Measurements from ENCODE around the gene DEPP1. TPM values are rescaled to one million over a fixed set of nuclear protein-coding genes. Genes with fewer than 3 reads are reported as not detected.
A peak's percentile ranks its signal among the peaks of the same experiment; 100 is the strongest.

Gene DEPP1
- total and polyA plus RNA-seq, 10 of the 15 experiments (the other 5 are each of a cell fraction or from before 2014, with no cell fraction given): 1.7 to 12.1 (median 7.3) TPM

DNA sequence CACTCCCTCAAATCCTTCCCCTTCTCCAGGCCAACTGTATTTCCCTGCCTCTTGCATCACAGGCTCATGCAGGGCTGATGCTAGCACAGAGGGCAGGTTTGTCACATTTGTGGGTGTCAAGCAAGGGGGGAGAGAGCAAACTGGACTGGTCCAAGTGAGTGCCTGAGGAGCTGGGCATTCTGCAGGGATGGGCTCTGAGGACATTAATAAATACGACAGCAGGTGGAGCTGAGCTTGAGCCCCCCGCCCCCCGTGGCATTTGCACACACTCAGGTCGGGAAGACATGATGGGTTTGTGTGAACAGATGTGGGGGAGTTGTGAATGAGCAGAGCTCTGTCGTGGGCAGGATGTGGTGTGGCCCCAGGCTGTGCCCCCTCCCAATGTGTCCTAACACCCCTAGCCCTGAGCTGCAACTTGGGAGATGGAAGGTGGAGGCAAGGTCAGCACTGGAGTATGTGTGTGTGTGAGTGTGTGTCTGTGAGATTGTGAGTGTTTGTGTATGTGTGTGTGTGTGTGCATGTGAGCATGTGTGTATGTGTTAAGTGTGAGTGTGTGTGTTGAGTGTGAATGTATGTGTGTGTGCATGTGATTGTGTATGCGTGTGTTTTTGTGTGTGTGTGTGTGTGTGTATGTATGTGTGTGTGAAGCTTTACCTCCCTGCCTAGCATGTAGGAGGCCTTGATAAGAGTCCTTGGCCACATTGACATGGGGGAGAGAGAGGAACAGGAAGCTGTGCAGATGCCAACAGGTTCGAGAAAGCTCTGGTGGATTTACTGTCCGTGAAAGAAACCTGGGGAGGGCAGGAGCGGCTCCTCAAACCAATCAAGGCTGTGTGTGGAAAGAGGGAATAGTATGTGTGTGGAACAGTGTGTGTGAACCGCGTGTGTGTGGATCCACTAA, 9.9 kb downstream of the DEPP1 start:
- ChIA-PET CTCF (interaction anchor here (1.2 to 9.1 kb wide), 4 partner anchors 12 to 35 kb away, joined by 5 to 116 read pairs (median 43); partner anchors contain the start of gene ZNF22), SMC1A (ENCODE audit: uncharacterized antibody, unreplicated experiment) (interaction anchor here (0.9 to 9.3 kb wide), 7 partner anchors 7 to 34 kb away, joined by 3 to 147 read pairs (median 25); partner anchors contain the start of gene DEPP1), POLR2A (interaction anchor here (1.0 to 14.0 kb wide), 5 partner anchors 10 to 36 kb away, joined by 3 to 174 read pairs (median 3); partner anchors contain the start of genes DEPP1 and ZNF22), RAD21 (ENCODE audit: unreplicated experiment) (interaction anchor here (1.9 to 9.2 kb wide), 4 partner anchors 9 to 35 kb away, joined by 4 to 124 read pairs (median 47); partner anchors contain the start of genes DEPP1 and RASSF4)
- WGBS (ENCODE audit: insufficient coverage, insufficient replicate concordance, low lambda C conversion rate, missing lambda C conversion rate): 59% methylated on average over 11 of the region's 11 CpGs
- Histone ChIP-seq H3K4me2 (ENCODE audit: control insufficient read depth, insufficient read depth) (peak overlapping the region; percentile 9), H3K9ac (ENCODE audit: control insufficient read depth, insufficient read depth, low read length) (no peak overlapping the region), H3K9me3 (replicated peaks; ENCODE audit: control insufficient read depth, insufficient read depth, low read length) (no peaks in the 10 kb centered on the region), H3K27ac (ENCODE audit: control insufficient read depth, insufficient read depth) (peak overlapping the region; percentile 85), H3K4me1 (ENCODE audit: control insufficient read depth, insufficient read depth, low read length) (peaks cover 68% of the 10 kb centered on the region), H4K20me1 (ENCODE audit: control insufficient read depth, insufficient read depth) (no peaks in the 10 kb centered on the region), H3K4me3 (no peak overlapping the region), H3K36me3 (ENCODE audit: control insufficient read depth in 2 of 2, insufficient read depth in 2 of 2, low read length in 1 of 2) (peaks cover 0 to 8% of the 10 kb centered on the region in 2 experiments; a peak in 2 of 4 replicates), H3K27me3 (replicated peaks in 1 of 2; ENCODE audit: control insufficient read depth in 2 of 2, insufficient read depth in 2 of 2, low read length in 1 of 2) (no peaks in the 10 kb centered on the region), H2AFZ (ENCODE audit: control insufficient read depth, low read depth, low read length) (no peak overlapping the region), H3K79me2 (ENCODE audit: control insufficient read depth, insufficient read depth, low read length) (peaks cover 9% of the 10 kb centered on the region; the same call in 1 of the 2 replicates)
- no peak for DNase-seq (ENCODE audit: low read depth, low spot score)
- in situ Hi-C loops (cut with MboI) (loop anchor here (10.0 to 25.0 kb wide), 2 partner anchors 1564 to 1806 kb away; partner anchors contain the start of gene HNRNPF), intact Hi-C loops (cut with micrococcal nuclease; ENCODE audit: unreplicated experiment) (loop anchor here (10.0 kb wide), 2 partner anchors 406 to 1824 kb away; partner anchors contain the start of gene ALOX5)
- ATAC-seq: no peak
- no peak for FAIRE-seq
- BruUV-seq (replicated peaks): no TSS peak
- TF ChIP-seq BHLHE40 (IDR thresholded peaks at IDR 0.05; ENCODE audit: borderline replicate concordance in 1 of 2, low read depth in 2 of 2, low read length in 1 of 2): 0 out of 4 replicates have a peak, but pooled peaks of 1 of the 2 experiments have one; percentile 23
- TF ChIP-seq YBX1 (IDR thresholded peaks at IDR 0.05): 0 out of 2 replicates have a peak, but pooled peaks have one; percentile 10
- no peak for TF ChIP-seq CHD2 (IDR thresholded peaks at IDR 0.05; ENCODE audit: borderline replicate concordance, low read depth, low read length)
- TF ChIP-seq EP300 (IDR thresholded peaks at IDR 0.05; ENCODE audit: borderline replicate concordance in 1 of 2, control insufficient read depth in 1 of 2, low read depth in 2 of 2, low read length in 2 of 2): peak in 1 of 2 experiments; percentile 14; a peak in 1 of 4 replicates
- peak; percentile 57; the same call in 1 of the 2 replicates for TF ChIP-seq RUNX3 (IDR thresholded peaks at IDR 0.05; ENCODE audit: low read length)
- TF ChIP-seq MEF2B (IDR thresholded peaks at IDR 0.05; ENCODE audit: partially characterized antibody, poor library complexity, severe bottlenecking): peak; percentile 16
- TF ChIP-seq DPF2 (IDR thresholded peaks at IDR 0.05): peak; percentile 66; the same call in 1 of the 2 replicates
- TF ChIP-seq, protein P1, sequence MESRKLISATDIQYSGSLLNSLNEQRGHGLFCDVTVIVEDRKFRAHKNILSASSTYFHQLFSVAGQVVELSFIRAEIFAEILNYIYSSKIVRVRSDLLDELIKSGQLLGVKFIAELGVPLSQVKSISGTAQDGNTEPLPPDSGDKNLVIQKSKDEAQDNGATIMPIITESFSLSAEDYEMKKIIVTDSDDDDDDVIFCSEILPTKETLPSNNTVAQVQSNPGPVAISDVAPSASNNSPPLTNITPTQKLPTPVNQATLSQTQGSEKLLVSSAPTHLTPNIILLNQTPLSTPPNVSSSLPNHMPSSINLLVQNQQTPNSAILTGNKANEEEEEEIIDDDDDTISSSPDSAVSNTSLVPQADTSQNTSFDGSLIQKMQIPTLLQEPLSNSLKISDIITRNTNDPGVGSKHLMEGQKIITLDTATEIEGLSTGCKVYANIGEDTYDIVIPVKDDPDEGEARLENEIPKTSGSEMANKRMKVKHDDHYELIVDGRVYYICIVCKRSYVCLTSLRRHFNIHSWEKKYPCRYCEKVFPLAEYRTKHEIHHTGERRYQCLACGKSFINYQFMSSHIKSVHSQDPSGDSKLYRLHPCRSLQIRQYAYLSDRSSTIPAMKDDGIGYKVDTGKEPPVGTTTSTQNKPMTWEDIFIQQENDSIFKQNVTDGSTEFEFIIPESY (IDR thresholded peaks at IDR 0.05): no peak
- TF ChIP-seq, protein P2, sequence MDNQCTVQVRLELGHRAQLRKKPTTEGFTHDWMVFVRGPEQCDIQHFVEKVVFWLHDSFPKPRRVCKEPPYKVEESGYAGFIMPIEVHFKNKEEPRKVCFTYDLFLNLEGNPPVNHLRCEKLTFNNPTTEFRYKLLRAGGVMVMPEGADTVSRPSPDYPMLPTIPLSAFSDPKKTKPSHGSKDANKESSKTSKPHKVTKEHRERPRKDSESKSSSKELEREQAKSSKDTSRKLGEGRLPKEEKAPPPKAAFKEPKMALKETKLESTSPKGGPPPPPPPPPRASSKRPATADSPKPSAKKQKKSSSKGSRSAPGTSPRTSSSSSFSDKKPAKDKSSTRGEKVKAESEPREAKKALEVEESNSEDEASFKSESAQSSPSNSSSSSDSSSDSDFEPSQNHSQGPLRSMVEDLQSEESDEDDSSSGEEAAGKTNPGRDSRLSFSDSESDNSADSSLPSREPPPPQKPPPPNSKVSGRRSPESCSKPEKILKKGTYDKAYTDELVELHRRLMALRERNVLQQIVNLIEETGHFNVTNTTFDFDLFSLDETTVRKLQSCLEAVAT (IDR thresholded peaks at IDR 0.05): peak; percentile 54; the same call in 1 of the 2 replicates
- peak; percentile 96 for TF ChIP-seq NBN (IDR thresholded peaks at IDR 0.05)
- TF ChIP-seq, protein P3, sequence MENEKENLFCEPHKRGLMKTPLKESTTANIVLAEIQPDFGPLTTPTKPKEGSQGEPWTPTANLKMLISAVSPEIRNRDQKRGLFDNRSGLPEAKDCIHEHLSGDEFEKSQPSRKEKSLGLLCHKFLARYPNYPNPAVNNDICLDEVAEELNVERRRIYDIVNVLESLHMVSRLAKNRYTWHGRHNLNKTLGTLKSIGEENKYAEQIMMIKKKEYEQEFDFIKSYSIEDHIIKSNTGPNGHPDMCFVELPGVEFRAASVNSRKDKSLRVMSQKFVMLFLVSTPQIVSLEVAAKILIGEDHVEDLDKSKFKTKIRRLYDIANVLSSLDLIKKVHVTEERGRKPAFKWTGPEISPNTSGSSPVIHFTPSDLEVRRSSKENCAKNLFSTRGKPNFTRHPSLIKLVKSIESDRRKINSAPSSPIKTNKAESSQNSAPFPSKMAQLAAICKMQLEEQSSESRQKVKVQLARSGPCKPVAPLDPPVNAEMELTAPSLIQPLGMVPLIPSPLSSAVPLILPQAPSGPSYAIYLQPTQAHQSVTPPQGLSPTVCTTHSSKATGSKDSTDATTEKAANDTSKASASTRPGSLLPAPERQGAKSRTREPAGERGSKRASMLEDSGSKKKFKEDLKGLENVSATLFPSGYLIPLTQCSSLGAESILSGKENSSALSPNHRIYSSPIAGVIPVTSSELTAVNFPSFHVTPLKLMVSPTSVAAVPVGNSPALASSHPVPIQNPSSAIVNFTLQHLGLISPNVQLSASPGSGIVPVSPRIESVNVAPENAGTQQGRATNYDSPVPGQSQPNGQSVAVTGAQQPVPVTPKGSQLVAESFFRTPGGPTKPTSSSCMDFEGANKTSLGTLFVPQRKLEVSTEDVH (IDR thresholded peaks at IDR 0.05; ENCODE audit: low read depth, partially characterized antibody): no peak
- no peak for TF ChIP-seq SMC3 (IDR thresholded peaks at IDR 0.05; ENCODE audit: borderline replicate concordance, low read length)
- no peak for TF ChIP-seq SREBF2 (IDR thresholded peaks at IDR 0.05; ENCODE audit: low read length)
- TF ChIP-seq WRNIP1 (IDR thresholded peaks at IDR 0.05; ENCODE audit: borderline replicate concordance, low read depth, low read length): no peak
- peak; percentile 99 for TF ChIP-seq HDGF (IDR thresholded peaks at IDR 0.05)
